Thyroid gland (tissue), 4 donors: ENCODE measurements around the gene TFCP2L1. TPM values are rescaled to one million over a fixed set of nuclear protein-coding genes. Genes with fewer than 3 reads are reported as not detected.
A peak's percentile ranks its signal among the peaks of the same experiment; 100 is the strongest.

Source experiments
- DNase-seq, 2 donors: peaks; one replicate each; pipeline ENCODE4 v3.0.0-alpha.2; 2019
- H3K27ac ChIP-seq, 3 donors: fragments of 200-600 bp; sonication (generic); 1 replicate in 2 of 3; 2 replicates in 1 of 3; pipeline ENCODE4 v1.5.1; 2016 to 2019; ENCODE audit warnings: mild to moderate bottlenecking in 1 of 3, moderate library complexity in 1 of 3
- H3K27me3 ChIP-seq: fragments of 200-600 bp; sonication (generic); one replicate; pipeline ENCODE4 v1.5.1; 2019
- H3K36me3 ChIP-seq, 2 donors: fragments of 200-600 bp; sonication (generic); one replicate each; pipeline ENCODE4 v1.5.1; 2016 to 2019
- H3K4me1 ChIP-seq, 2 donors: fragments of 200-600 bp; sonication (generic); one replicate each; pipeline ENCODE4 v1.5.1; 2017 to 2019
- H3K4me3 ChIP-seq, 3 donors: fragments of 200-600 bp; sonication (generic); replicated peaks in 1 of 3; 1 replicate in 2 of 3; 2 replicates in 1 of 3; pipeline ENCODE4 v1.5.1; 2016; ENCODE audit warnings: mild to moderate bottlenecking in 1 of 3
- H3K9me3 ChIP-seq: fragments of 200-600 bp; sonication (generic); one replicate; pipeline ENCODE4 v1.5.1; 2017
- CTCF ChIP-seq, 6 experiments: fragments of 200-600 bp in 3 of 6; fragments of 450-650 bp in 3 of 6; sonication (generic) in 3 of 6; IDR thresholded peaks; one replicate each; pipeline ENCODE4 v1.5.1; 2016 to 2019; ENCODE audit warnings: antibody characterized with exemption in 6 of 6, mild to moderate bottlenecking in 2 of 6, inconsistent platforms in 1 of 6, moderate library complexity in 1 of 6
- POLR2A ChIP-seq, 2 donors: fragments of 450-650 bp; IDR thresholded peaks; one replicate each; pipeline ENCODE4 v1.6.1; 2017; ENCODE audit warnings: antibody characterized with exemption in 2 of 2, mild to moderate bottlenecking in 2 of 2, moderate library complexity in 1 of 2
- WGBS, 2 donors: methylation state at CpG; one replicate each; pipeline ENCODE4 v1.1.5; 2017; 5-methylcytosine and 5-hydroxymethylcytosine counted together
- intact Hi-C: fragments of 100-400 bp; cut with DNase I; formaldehyde crosslinking; loops from one replicate; pipeline ENCODE4 v1.15.1; 2023
- total RNA-seq, 4 donors: library from RNA; depleted of rRNA; stranded (reverse); fragments of >200 nt; gene quantifications; one replicate each; pipeline ENCODE4 v1.2.3, GENCODE V29; 2016

TFCP2L1 gene
- total RNA-seq, 4 donors from 2014 or later, result 97.4 to 188 (median 146) TPM

- Histone ChIP-seq H3K9me3 (no peaks in the 10 kb centered on the region), H3K4me3 (no peak overlapping the region), H3K36me3 (no peaks in the 10 kb centered on the region), H3K27ac (peak overlapping the region in 1 of 3 donors; percentile 7), H3K4me1 (peaks cover 6 to 33% of the 10 kb centered on the region in 2 donors), H3K27me3 (no peaks in the 10 kb centered on the region)
- intact Hi-C loops, result no loop called here
- peak in 1 of 2 donors; percentile 30 for DNase-seq
- 65 to 67% methylated on average over 6 to 7 of the region's 7 CpGs for WGBS, 2 donors
- TF ChIP-seq CTCF (IDR thresholded peaks at IDR 0.05) (no peak), POLR2A (IDR thresholded peaks at IDR 0.05) (no peak)
Measured at GRCh38 chr2:121189661-121190381, 95.2 kb downstream of the TFCP2L1 start.

- H3K36me3 ChIP-seq, result no peaks in the 10 kb centered on the region
- no peak overlapping the region for H3K4me3 ChIP-seq
- peaks cover 6 to 29% of the 10 kb centered on the region in 2 donors for H3K4me1 ChIP-seq
- H3K27me3 ChIP-seq, result no peaks in the 10 kb centered on the region
- no peaks in the 10 kb centered on the region for H3K9me3 ChIP-seq
- TF ChIP-seq POLR2A (IDR thresholded peaks at IDR 0.05) (no peak), CTCF (IDR thresholded peaks at IDR 0.05) (no peak)
- H3K27ac ChIP-seq, result no peak overlapping the region
- WGBS, 2 donors, result 70 to 89% methylated on average over 3 of the region's 3 CpGs
- intact Hi-C loops, result no loop called here
- no peak for DNase-seq
Measured at GRCh38 chr2:121189011-121189410, 96.0 kb downstream of the TFCP2L1 start.

- H3K9me3 ChIP-seq, result no peaks in the 10 kb centered on the region
- DNase-seq, result no peak
- TF ChIP-seq POLR2A (IDR thresholded peaks at IDR 0.05) (no peak), CTCF (IDR thresholded peaks at IDR 0.05) (no peak)
Measured at GRCh38 chr2:121187982-121188411, 97.0 kb downstream of the TFCP2L1 start.

GRCh38 chr2:121187351-121187981 is 97.5 kb downstream of the TFCP2L1 start:
- no peak for DNase-seq
- Histone ChIP-seq H3K9me3 (no peaks in the 10 kb centered on the region), H3K36me3 (no peaks in the 10 kb centered on the region), H3K27ac (no peak overlapping the region), H3K4me3 (no peak overlapping the region), H3K4me1 (peaks cover 6 to 29% of the 10 kb centered on the region in 2 donors), H3K27me3 (no peaks in the 10 kb centered on the region)
- WGBS, 2 donors, result 90 to 95% methylated on average over 18 to 19 of the region's 19 CpGs
- TF ChIP-seq POLR2A (IDR thresholded peaks at IDR 0.05), result no peak
- no peak for TF ChIP-seq CTCF (IDR thresholded peaks at IDR 0.05)
- intact Hi-C loops, result no loop called here

More at GRCh38 chr2:121187982-121188411, 97.0 kb downstream of the TFCP2L1 start:
- Histone ChIP-seq H3K4me1 (peaks cover 6 to 29% of the 10 kb centered on the region in 2 donors), H3K27me3 (no peaks in the 10 kb centered on the region), H3K36me3 (no peaks in the 10 kb centered on the region), H3K27ac (no peak overlapping the region), H3K4me3 (no peak overlapping the region)
- intact Hi-C loops, result no loop called here
- 53 to 62% methylated on average over 6 of the region's 6 CpGs for WGBS, 2 donors

- peaks cover 6 to 18% of the 10 kb centered on the region in 2 donors for H3K4me1 ChIP-seq
- no peaks in the 10 kb centered on the region for H3K27me3 ChIP-seq
- H3K4me3 ChIP-seq, result no peak overlapping the region
- H3K36me3 ChIP-seq, result no peaks in the 10 kb centered on the region
- no peak for DNase-seq
- intact Hi-C loops, result no loop called here
- TF ChIP-seq POLR2A (IDR thresholded peaks at IDR 0.05) (no peak), CTCF (IDR thresholded peaks at IDR 0.05) (no peak)
- H3K27ac ChIP-seq, result no peak overlapping the region
- H3K9me3 ChIP-seq, result no peaks in the 10 kb centered on the region
- WGBS, 2 donors, result 79% methylated on average over 3 of the region's 9 CpGs; no CpG with 5 or more reads in 1 of the 2 donors
Measured at GRCh38 chr2:121186261-121186660, 98.7 kb downstream of the TFCP2L1 start.
